ENCODE data around the gene GADD45A.

- no peak for TF ChIP-seq CTCF (IDR thresholded peaks at IDR 0.05)
- TF ChIP-seq POLR2A (IDR thresholded peaks at IDR 0.05), result no peak
Observed at GRCh38 chr1:67736750-67737149, 51.7 kb downstream of the GADD45A start.

All from testis (tissue), 2 donors.